Upper lobe of right lung (tissue), 1 donor: ENCODE measurements around the gene SLC6A6. TPM values are rescaled to one million over a fixed set of nuclear protein-coding genes. Genes with fewer than 3 reads are reported as not detected.
A peak's percentile ranks its signal among the peaks of the same experiment; 100 is the strongest.

Experiments
- ATAC-seq: fragments of 200-7000 bp; cut with Tn5 transposase; one replicate; pipeline ENCODE4 v1.9.1; 2020; ENCODE audit warnings: mild to moderate bottlenecking, moderate library complexity
- DNase-seq: peaks from one replicate; pipeline ENCODE4 v3.0.0-alpha.2; 2020
- H3K27ac ChIP-seq: fragments of 200-600 bp; one replicate; pipeline ENCODE4 v1.8.0; 2022
- H3K27me3 ChIP-seq: fragments of 200-600 bp; one replicate; pipeline ENCODE4 v1.8.0; 2022; ENCODE audit warnings: mild to moderate bottlenecking
- H3K36me3 ChIP-seq: fragments of 200-600 bp; one replicate; pipeline ENCODE4 v1.8.0; 2022
- H3K4me1 ChIP-seq: fragments of 200-600 bp; one replicate; pipeline ENCODE4 v1.8.0; 2022
- H3K4me3 ChIP-seq: fragments of 200-600 bp; one replicate; pipeline ENCODE4 v1.8.0; 2022; ENCODE audit warnings: mild to moderate bottlenecking
- H3K9me3 ChIP-seq: fragments of 200-600 bp; one replicate; pipeline ENCODE4 v1.8.0; 2022
- CTCF ChIP-seq: fragments of 200-600 bp; IDR thresholded peaks from one replicate; pipeline ENCODE4 v1.8.0; 2022; ENCODE audit warnings: antibody characterized with exemption
- intact Hi-C: fragments of 100-400 bp; cut with DNase I; formaldehyde crosslinking; loops from one replicate; pipeline ENCODE4 v1.11.0; 2022
- total RNA-seq: library from RNA; stranded (reverse); fragmentation: NEBNext Ultra II Directional; extraction: Animal tissue kit (Norgen Biotek cat#: 25700); gene quantifications from one replicate; pipeline ENCODE4 v1.2.1, GENCODE V29; 2021
- donor health status: DM: no; HTN: yes; CAD: no; lungs with severe emphysema.

The SLC6A6 gene
- total RNA-seq, 1 donor from 2014 or later = 54.3 TPM

DNA sequence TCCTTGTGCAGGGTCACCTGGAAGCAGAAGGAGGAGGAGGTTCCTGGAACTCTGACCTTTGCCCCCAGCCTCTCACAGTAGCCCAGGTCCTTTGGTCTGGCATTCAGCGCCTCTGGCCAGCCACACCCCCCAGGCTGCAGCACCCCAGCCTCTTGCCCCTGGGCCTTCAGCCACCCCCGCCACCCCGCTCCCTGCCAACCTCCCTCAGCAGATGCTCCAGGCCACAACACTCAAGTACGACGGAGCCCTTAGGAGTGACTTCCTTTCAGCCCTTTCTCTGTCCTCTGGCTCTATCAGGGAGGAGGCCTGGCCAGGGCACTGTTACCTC, 92.5 kb downstream of the SLC6A6 start:
- H3K9me3 ChIP-seq = no peaks in the 10 kb centered on the region
- no peak overlapping the region for H3K4me3 ChIP-seq
- TF ChIP-seq CTCF = no peak
- DNase-seq (no peak), ATAC-seq (no peak)
- no peaks in the 10 kb centered on the region for H3K36me3 ChIP-seq
- no peaks in the 10 kb centered on the region for H3K4me1 ChIP-seq
- intact Hi-C loops = no loop called here
- H3K27ac ChIP-seq = no peak overlapping the region
- no peaks in the 10 kb centered on the region for H3K27me3 ChIP-seq

DNA sequence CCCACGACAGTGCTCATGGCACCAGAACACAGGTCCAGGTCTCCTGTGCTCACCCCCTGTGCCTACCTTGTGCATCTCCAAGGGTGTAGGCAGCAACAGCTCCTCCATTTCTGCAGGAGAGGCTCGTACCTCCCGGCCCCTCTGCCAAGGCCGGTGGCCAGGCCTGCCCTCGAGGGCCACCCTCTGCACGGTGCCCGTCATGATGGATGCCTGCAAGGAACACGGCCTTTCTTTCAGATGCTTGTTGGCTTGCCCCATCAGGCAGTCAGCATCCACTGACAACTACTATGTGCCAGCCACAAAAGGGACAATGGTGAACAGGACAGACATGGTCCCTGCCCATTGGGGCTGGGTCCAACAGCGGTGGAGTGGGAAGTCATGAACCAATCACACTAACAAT, 93.9 kb downstream of the SLC6A6 start:
- H3K4me3 ChIP-seq = no peak overlapping the region
- DNase-seq (peak; percentile 52), ATAC-seq (no peak)
- H3K9me3 ChIP-seq = no peaks in the 10 kb centered on the region
- intact Hi-C loops = no loop called here
- no peaks in the 10 kb centered on the region for H3K4me1 ChIP-seq
- no peaks in the 10 kb centered on the region for H3K36me3 ChIP-seq
- no peak for TF ChIP-seq CTCF
- no peaks in the 10 kb centered on the region for H3K27me3 ChIP-seq
- H3K27ac ChIP-seq = no peak overlapping the region

- Histone ChIP-seq H3K4me3 (no peak overlapping the region), H3K36me3 (no peaks in the 10 kb centered on the region), H3K27me3 (no peaks in the 10 kb centered on the region), H3K9me3 (no peaks in the 10 kb centered on the region), H3K27ac (no peak overlapping the region), H3K4me1 (no peaks in the 10 kb centered on the region)
- intact Hi-C loops = no loop called here
- TF ChIP-seq CTCF = no peak
- DNase-seq = peak; percentile 46
- ATAC-seq = no peak
Observed at GRCh38 chr3:14497321-14497720, 94.9 kb downstream of the SLC6A6 start.

- no peak overlapping the region for H3K27ac ChIP-seq
- no peaks in the 10 kb centered on the region for H3K36me3 ChIP-seq
- H3K4me1 ChIP-seq = no peaks in the 10 kb centered on the region
- no peak for TF ChIP-seq CTCF
- no peak for DNase-seq
- no peaks in the 10 kb centered on the region for H3K27me3 ChIP-seq
- H3K4me3 ChIP-seq = no peak overlapping the region
- ATAC-seq = no peak
- intact Hi-C loops = no loop called here
- H3K9me3 ChIP-seq = no peaks in the 10 kb centered on the region
Observed at GRCh38 chr3:14502472-14502871, 100.1 kb downstream of the SLC6A6 start.

GRCh38 chr3:14503033-14503705, 100.8 kb downstream of the SLC6A6 start:
- TF ChIP-seq CTCF = no peak
- no peak for DNase-seq
- intact Hi-C loops = no loop called here

GRCh38 chr3:14503706-14504065, 101.3 kb downstream of the SLC6A6 start:
- Histone ChIP-seq H3K36me3 (no peaks in the 10 kb centered on the region), H3K4me3 (no peak overlapping the region), H3K9me3 (no peaks in the 10 kb centered on the region), H3K27ac (no peak overlapping the region), H3K27me3 (no peaks in the 10 kb centered on the region), H3K4me1 (no peaks in the 10 kb centered on the region)
- ATAC-seq (no peak), DNase-seq (peak; percentile 53)
- no peak for TF ChIP-seq CTCF
- intact Hi-C loops = no loop called here

More at GRCh38 chr3:14503033-14503705, 100.8 kb downstream of the SLC6A6 start:
- H3K9me3 ChIP-seq = no peaks in the 10 kb centered on the region
- H3K27ac ChIP-seq = no peak overlapping the region
- H3K4me3 ChIP-seq = no peak overlapping the region
- H3K4me1 ChIP-seq = no peaks in the 10 kb centered on the region
- no peaks in the 10 kb centered on the region for H3K27me3 ChIP-seq
- H3K36me3 ChIP-seq = no peaks in the 10 kb centered on the region
- no peak for ATAC-seq
